ENCODE data around the gene GOLM1. TPM values are rescaled to one million over a fixed set of nuclear protein-coding genes. Genes with fewer than 3 reads are reported as not detected.

GOLM1 gene
- total and polyA plus RNA-seq, 3 experiments from 2014 or later, result 2.3 to 3.5 (median 3.2) TPM

DNA sequence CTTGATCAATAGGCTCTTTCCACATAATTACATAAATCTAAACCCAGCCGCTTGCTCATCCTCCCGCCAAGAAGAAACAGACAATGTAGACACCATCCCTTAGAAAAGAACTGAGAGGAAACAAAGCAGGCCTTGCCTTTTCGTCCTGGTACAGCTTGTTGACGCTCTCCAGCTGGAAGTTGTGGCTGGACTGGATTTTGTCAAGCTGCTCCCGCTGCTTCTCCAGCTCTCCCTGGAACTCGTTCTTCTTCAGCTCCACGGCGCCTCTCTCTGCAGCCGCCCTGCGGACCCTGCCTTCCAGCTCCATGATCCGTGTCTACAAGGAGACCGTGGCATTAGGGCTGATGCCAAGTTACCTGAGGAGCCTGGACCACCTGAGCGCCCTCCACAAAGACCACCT, 22.1 kb downstream of the GOLM1 start:
- DNase-seq, result no peak
- peaks cover 0 to 3% of the 10 kb centered on the region in 2 donors for H3K27me3 Mint-ChIP-seq
- CTCF ChIA-PET, result no interaction called here

DNA sequence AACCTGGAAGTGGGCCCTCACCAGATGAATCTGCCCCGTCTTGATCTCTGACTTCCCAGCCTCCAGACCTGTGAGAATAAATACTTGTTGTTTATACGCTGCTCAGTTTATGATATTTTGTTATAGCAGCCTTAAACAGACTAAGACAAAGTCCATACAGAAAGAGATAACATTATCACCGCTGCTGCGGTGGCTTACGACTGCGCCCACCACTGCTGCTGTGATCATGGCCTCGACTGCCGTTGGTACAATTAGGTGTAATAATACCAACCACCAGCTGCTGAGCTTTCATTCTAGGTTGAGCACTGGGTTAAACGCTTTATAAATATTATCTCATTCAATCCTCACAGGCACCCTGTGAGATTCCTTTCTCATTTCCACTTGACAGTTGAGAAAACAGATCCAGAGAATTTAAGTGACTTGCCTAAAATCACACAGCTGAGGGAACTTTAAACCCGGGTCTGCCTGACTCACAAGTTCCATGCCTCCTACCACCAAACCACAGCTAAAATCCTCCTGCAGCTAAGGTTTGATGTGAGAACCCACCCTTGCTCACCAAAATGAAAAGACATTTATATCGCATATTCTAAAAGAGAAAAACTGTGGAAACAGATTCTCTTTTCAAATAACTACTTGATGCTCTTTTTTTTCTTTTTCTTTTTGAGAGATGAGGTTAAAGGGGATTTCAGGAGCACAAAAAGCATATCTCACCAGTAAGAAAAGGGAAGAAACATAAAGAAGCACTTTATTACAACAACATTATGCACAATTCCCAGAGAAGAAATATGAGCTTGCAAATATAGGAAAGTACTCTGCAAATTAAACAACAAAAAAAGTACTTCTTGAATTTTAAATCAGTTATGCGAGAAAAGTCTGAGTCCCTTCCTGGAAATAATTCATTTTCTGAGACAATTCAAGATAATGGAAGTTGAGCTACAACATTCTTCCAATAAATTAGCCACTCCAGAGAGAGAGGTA, 23.9 kb downstream of the GOLM1 start:
- H3K9me3 ChIP-seq (ENCODE audit: low read length), result no peaks in the 10 kb centered on the region
- H3K27ac Mint-ChIP-seq, result no peak overlapping the region
- no peak overlapping the region for H3K27ac ChIP-seq (ENCODE audit: low read depth, low read length)
- ChIA-PET CTCF (no interaction called here), POLR2A (no interaction called here)
- no peak for DNase-seq
- H3K27me3 Mint-ChIP-seq, result peaks cover 0 to 5% of the 10 kb centered on the region in 2 donors
- peaks cover 0 to 3% (median 0%) of the 10 kb centered on the region in 3 donors for H3K4me1 Mint-ChIP-seq
- H3K36me3 Mint-ChIP-seq, result no peaks in the 10 kb centered on the region
- no peak overlapping the region for H3K4me3 ChIP-seq (ENCODE audit: low read length)
- H3K27me3 ChIP-seq (ENCODE audit: insufficient read depth, low read length, poor library complexity, severe bottlenecking), result no peaks in the 10 kb centered on the region
- H3K4me1 ChIP-seq (ENCODE audit: insufficient read depth, low read length), result no peaks in the 10 kb centered on the region
- no peak overlapping the region for H3K4me3 Mint-ChIP-seq
- H3K36me3 ChIP-seq (ENCODE audit: insufficient read depth, low read length), result no peaks in the 10 kb centered on the region
- H3K9me3 Mint-ChIP-seq, result no peaks in the 10 kb centered on the region

More for the DNA sequence above, 22.1 kb downstream of the GOLM1 start:
- Mint-ChIP-seq H3K4me1 (peaks cover 0 to 3% (median 0%) of the 10 kb centered on the region in 3 donors), H3K36me3 (no peaks in the 10 kb centered on the region), H3K9me3 (no peaks in the 10 kb centered on the region), H3K4me3 (no peak overlapping the region), H3K27ac (no peak overlapping the region)
- Histone ChIP-seq H3K9me3 (ENCODE audit: low read length) (no peaks in the 10 kb centered on the region), H3K27ac (ENCODE audit: low read depth, low read length) (no peak overlapping the region), H3K27me3 (ENCODE audit: insufficient read depth, low read length, poor library complexity, severe bottlenecking) (no peaks in the 10 kb centered on the region), H3K36me3 (ENCODE audit: insufficient read depth, low read length) (no peaks in the 10 kb centered on the region), H3K4me3 (ENCODE audit: low read length) (no peak overlapping the region), H3K4me1 (ENCODE audit: insufficient read depth, low read length) (no peaks in the 10 kb centered on the region)
- POLR2A ChIA-PET, result no interaction called here

- Histone ChIP-seq H3K4me3 (ENCODE audit: low read length) (no peak overlapping the region), H3K36me3 (ENCODE audit: insufficient read depth, low read length) (no peaks in the 10 kb centered on the region), H3K27me3 (ENCODE audit: insufficient read depth, low read length, poor library complexity, severe bottlenecking) (no peaks in the 10 kb centered on the region), H3K9me3 (ENCODE audit: low read length) (no peaks in the 10 kb centered on the region), H3K4me1 (ENCODE audit: insufficient read depth, low read length) (no peaks in the 10 kb centered on the region), H3K27ac (ENCODE audit: low read depth, low read length) (no peak overlapping the region)
- Mint-ChIP-seq H3K27ac (no peak overlapping the region), H3K4me3 (no peak overlapping the region), H3K36me3 (no peaks in the 10 kb centered on the region), H3K4me1 (peaks cover 0 to 3% (median 0%) of the 10 kb centered on the region in 3 donors), H3K27me3 (peaks cover 0 to 8% of the 10 kb centered on the region in 2 donors), H3K9me3 (no peaks in the 10 kb centered on the region)
- ChIA-PET CTCF (interaction anchor here (0.7 kb wide), 1 partner anchor 22 kb away, joined by 3 read pairs; no protein-coding TSS in a partner anchor), POLR2A (interaction anchor here (0.7 kb wide), 1 partner anchor 375 kb away, joined by 5 read pairs; no protein-coding TSS in a partner anchor)
- DNase-seq, result no peak
These were observed 25.5 kb downstream of the GOLM1 start for GRCh38 chr9:86073839-86074238.

- CTCF ChIA-PET, result no interaction called here
- Mint-ChIP-seq H3K36me3 (no peaks in the 10 kb centered on the region), H3K4me3 (no peak overlapping the region), H3K27ac (no peak overlapping the region), H3K9me3 (no peaks in the 10 kb centered on the region), H3K4me1 (peaks cover 0 to 3% (median 0%) of the 10 kb centered on the region in 3 donors), H3K27me3 (peaks cover 0 to 5% of the 10 kb centered on the region in 2 donors)
- Histone ChIP-seq H3K4me1 (ENCODE audit: insufficient read depth, low read length) (no peaks in the 10 kb centered on the region), H3K27me3 (ENCODE audit: insufficient read depth, low read length, poor library complexity, severe bottlenecking) (no peaks in the 10 kb centered on the region), H3K9me3 (ENCODE audit: low read length) (no peaks in the 10 kb centered on the region), H3K27ac (ENCODE audit: low read depth, low read length) (no peak overlapping the region), H3K4me3 (ENCODE audit: low read length) (no peak overlapping the region), H3K36me3 (ENCODE audit: insufficient read depth, low read length) (no peaks in the 10 kb centered on the region)
- POLR2A ChIA-PET, result no interaction called here
- no peak for DNase-seq
These were observed 26.9 kb downstream of the GOLM1 start for GRCh38 chr9:86072394-86072877.

DNA sequence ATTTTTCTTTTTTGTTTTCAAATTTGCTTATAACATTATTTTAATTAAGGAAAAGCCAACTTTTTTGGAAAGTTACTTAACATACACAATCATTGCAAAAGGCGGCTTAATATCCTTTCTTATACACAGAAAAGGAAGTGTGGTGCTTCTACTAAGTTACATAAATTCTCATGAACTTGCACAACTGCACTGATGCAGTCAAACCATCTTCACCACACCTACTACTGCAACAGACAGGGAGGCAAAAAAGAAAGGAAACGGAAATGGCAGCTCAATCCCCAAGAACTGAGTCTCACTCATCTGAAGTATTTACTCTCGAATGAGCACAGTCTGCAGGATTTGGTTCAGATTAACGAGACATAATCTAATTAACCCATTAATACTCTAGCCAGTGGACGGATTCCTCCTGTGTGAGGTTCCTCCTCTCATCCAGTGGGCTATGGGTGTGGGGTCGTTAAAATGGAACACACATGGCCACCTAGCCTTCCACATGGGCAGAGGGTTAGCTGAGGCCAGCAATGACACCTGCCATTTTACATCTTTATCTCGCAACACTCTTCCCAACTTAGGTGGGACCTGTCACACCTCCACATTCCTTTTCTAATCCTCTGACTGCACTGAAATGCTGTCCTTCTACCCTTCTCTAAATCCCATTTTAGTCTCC, 30.0 kb downstream of the GOLM1 start:
- no peaks in the 10 kb centered on the region for H3K36me3 Mint-ChIP-seq

GRCh38 chr9:86064220-86064619, 35.1 kb downstream of the GOLM1 start:
- POLR2A ChIA-PET, result no interaction called here

More for the DNA sequence above, 30.0 kb downstream of the GOLM1 start:
- no peaks in the 10 kb centered on the region for H3K36me3 ChIP-seq (ENCODE audit: insufficient read depth, low read length)
- no peak for DNase-seq
- no peak overlapping the region for H3K27ac ChIP-seq (ENCODE audit: low read depth, low read length)
- no peaks in the 10 kb centered on the region for H3K27me3 ChIP-seq (ENCODE audit: insufficient read depth, low read length, poor library complexity, severe bottlenecking)
- no peaks in the 10 kb centered on the region for H3K9me3 ChIP-seq (ENCODE audit: low read length)
- no peak overlapping the region for H3K4me3 ChIP-seq (ENCODE audit: low read length)
- POLR2A ChIA-PET, result no interaction called here
- H3K27me3 Mint-ChIP-seq, result peaks cover 0 to 8% of the 10 kb centered on the region in 2 donors
- H3K27ac Mint-ChIP-seq, result no peak overlapping the region
- H3K4me1 ChIP-seq (ENCODE audit: insufficient read depth, low read length), result no peaks in the 10 kb centered on the region
- no peak overlapping the region for H3K4me3 Mint-ChIP-seq
- no peaks in the 10 kb centered on the region for H3K4me1 Mint-ChIP-seq
- H3K9me3 Mint-ChIP-seq, result no peaks in the 10 kb centered on the region
- CTCF ChIA-PET, result no interaction called here

GRCh38 chr9:86062845-86063693, 36.3 kb downstream of the GOLM1 start:
- ChIA-PET CTCF (no interaction called here), POLR2A (no interaction called here)
- no peak for DNase-seq
- Mint-ChIP-seq H3K27ac (peak overlapping the region in 1 of 8 donors; percentile 23), H3K4me1 (no peaks in the 10 kb centered on the region), H3K4me3 (peak overlapping the region in 2 of 7 donors; percentile 13 to 34), H3K9me3 (no peaks in the 10 kb centered on the region), H3K27me3 (peaks cover 4 to 18% of the 10 kb centered on the region in 2 donors), H3K36me3 (no peaks in the 10 kb centered on the region)
- peaks cover 5% of the 10 kb centered on the region for H3K27me3 ChIP-seq (ENCODE audit: insufficient read depth, low read length, poor library complexity, severe bottlenecking)
- H3K27ac ChIP-seq (ENCODE audit: low read depth, low read length), result no peak overlapping the region
- H3K4me1 ChIP-seq (ENCODE audit: insufficient read depth, low read length), result no peaks in the 10 kb centered on the region
- no peaks in the 10 kb centered on the region for H3K9me3 ChIP-seq (ENCODE audit: low read length)
- H3K36me3 ChIP-seq (ENCODE audit: insufficient read depth, low read length), result no peaks in the 10 kb centered on the region
- no peak overlapping the region for H3K4me3 ChIP-seq (ENCODE audit: low read length)

More at GRCh38 chr9:86064220-86064619, 35.1 kb downstream of the GOLM1 start:
- no peak overlapping the region for H3K4me3 ChIP-seq (ENCODE audit: low read length)
- Mint-ChIP-seq H3K9me3 (no peaks in the 10 kb centered on the region), H3K27ac (peak overlapping the region in 1 of 8 donors; percentile 63), H3K4me1 (no peaks in the 10 kb centered on the region), H3K36me3 (no peaks in the 10 kb centered on the region), H3K4me3 (no peak overlapping the region), H3K27me3 (peaks cover 4 to 13% of the 10 kb centered on the region in 2 donors)
- DNase-seq, result no peak
- H3K36me3 ChIP-seq (ENCODE audit: insufficient read depth, low read length), result no peaks in the 10 kb centered on the region
- no peaks in the 10 kb centered on the region for H3K9me3 ChIP-seq (ENCODE audit: low read length)
- CTCF ChIA-PET, result no interaction called here
- peaks cover 5% of the 10 kb centered on the region for H3K27me3 ChIP-seq (ENCODE audit: insufficient read depth, low read length, poor library complexity, severe bottlenecking)
- no peak overlapping the region for H3K27ac ChIP-seq (ENCODE audit: low read depth, low read length)
- H3K4me1 ChIP-seq (ENCODE audit: insufficient read depth, low read length), result no peaks in the 10 kb centered on the region
